GM10248 (cell line): Measurements from ENCODE around the gene FOXI3.

Experiments
- CTCF ChIA-PET: fragments of 300-600 bp; sonication (Branson Sonifier 250); formaldehyde crosslinking; extraction: SDS; loops from one replicate; lab custom pipeline; 2021; ENCODE audit warnings: antibody characterized with exemption; lab: Yijun Ruan, JAX
- POLR2A ChIA-PET: fragments of 350-650 bp; sonication (Branson Sonifier 250); formaldehyde crosslinking; extraction: SDS; loops from one replicate; lab custom pipeline; 2020; ENCODE audit warnings: antibody characterized with exemption; lab: Yijun Ruan, JAX
- DNase-seq: peaks from one replicate; pipeline ENCODE4 v3.0.0; 2012; ENCODE audit errors: extremely low spot score
- TF ChIP-seq, protein P1 (sequence below): IDR thresholded peaks from 2 replicates; pipeline ENCODE4 v1.5.1; 2012; ENCODE audit warnings: mild to moderate bottlenecking, low read depth; ENCODE audit errors: extremely low read depth, missing control alignments, control extremely low read depth

Gene FOXI3

GRCh38 chr2:88483200-88483599 lies 30.7 kb upstream of the FOXI3 start:
- CTCF ChIA-PET, result interaction anchor here (1.2 kb wide), 2 partner anchors 10 to 423 kb away, joined by 3 read pairs; no protein-coding TSS in a partner anchor
- TF ChIP-seq, protein P1, sequence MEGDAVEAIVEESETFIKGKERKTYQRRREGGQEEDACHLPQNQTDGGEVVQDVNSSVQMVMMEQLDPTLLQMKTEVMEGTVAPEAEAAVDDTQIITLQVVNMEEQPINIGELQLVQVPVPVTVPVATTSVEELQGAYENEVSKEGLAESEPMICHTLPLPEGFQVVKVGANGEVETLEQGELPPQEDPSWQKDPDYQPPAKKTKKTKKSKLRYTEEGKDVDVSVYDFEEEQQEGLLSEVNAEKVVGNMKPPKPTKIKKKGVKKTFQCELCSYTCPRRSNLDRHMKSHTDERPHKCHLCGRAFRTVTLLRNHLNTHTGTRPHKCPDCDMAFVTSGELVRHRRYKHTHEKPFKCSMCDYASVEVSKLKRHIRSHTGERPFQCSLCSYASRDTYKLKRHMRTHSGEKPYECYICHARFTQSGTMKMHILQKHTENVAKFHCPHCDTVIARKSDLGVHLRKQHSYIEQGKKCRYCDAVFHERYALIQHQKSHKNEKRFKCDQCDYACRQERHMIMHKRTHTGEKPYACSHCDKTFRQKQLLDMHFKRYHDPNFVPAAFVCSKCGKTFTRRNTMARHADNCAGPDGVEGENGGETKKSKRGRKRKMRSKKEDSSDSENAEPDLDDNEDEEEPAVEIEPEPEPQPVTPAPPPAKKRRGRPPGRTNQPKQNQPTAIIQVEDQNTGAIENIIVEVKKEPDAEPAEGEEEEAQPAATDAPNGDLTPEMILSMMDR, result no peak
- POLR2A ChIA-PET, result no interaction called here
- no peak for DNase-seq

DNA sequence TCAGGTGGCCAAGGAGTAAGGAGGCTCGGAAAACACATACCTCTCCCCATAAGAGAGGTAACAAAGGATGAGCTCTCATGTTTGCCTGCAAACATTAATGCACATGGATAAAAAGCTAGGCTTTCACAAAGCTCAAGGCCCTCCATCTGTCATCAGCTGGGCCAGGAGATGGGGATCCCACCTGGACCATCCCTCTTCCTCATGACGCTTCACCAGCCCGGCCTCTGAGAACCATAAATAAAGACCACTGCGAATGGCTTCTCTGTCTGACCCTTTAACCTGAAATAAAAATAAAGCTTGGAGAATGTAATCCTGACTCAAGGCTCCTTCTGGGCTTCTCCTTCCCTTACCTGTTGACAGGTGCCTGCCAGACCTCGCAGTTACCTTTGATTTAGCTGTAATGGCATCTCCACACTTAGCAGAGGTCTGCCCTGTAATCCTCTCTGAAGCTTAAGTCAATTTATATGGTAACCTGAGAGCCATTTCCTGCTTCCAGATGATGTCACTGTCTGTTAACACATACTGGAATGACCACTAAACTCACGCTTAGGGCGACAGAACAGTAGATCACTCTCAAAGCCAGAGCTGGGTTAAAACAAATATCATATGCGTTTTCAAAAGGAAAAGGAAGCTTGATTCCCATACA lies 29.3 kb upstream of the FOXI3 start:
- no peak for DNase-seq
- CTCF ChIA-PET, result interaction anchor here (0.8 to 1.2 kb wide), 3 partner anchors 8 to 54 kb away, joined by 3 read pairs; no protein-coding TSS in a partner anchor
- TF ChIP-seq, protein P1, result no peak
- POLR2A ChIA-PET, result no interaction called here

- CTCF ChIA-PET, result interaction anchor here (1.3 kb wide), 1 partner anchor 10 kb away, joined by 3 read pairs; no protein-coding TSS in a partner anchor
- POLR2A ChIA-PET, result no interaction called here
- no peak for DNase-seq
- TF ChIP-seq, protein P1, result no peak
Measured at GRCh38 chr2:88472811-88473210, 20.3 kb upstream of the FOXI3 start.

DNA sequence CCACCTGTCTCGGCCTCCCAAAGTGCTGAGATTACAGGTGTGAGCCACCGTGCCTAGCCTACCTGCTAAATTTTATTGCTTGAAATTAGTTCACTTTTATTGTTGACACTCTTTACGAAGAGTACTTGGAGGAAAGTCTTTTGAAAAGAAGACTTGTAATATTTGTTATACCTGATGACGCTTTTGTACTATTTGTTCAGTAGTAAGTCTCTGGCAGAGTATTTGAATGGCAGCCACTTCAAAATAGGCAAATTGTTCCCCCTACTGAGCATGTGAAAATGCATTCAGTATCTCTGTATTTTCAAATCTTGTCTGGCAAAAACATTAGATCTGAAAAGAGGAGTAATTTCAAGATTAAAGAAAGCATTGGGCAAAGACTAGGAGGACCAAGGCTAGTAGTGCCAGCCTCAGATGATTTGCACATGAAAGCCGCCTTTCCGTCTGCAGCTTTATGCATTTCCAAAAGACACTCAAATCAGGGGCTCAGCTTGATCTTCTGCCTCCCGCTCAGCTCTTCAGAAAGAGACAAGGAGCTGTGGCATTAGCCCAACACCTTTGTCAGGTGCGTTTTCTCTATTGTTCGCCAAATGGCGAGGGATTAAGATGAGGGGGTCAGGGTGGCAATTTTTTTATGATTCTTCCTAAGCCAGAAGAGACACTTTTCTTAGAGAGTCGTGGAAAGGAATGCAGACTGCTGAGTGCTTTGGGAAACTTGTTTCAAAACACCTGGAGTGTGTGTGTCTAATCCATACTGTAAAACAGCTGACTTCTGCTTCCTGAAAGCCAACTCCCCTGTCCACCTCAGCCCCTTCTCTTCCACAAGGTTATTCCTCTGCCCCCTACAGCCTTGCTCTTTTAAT lies 18.8 kb upstream of the FOXI3 start:
- DNase-seq, result no peak
- ChIA-PET CTCF (no interaction called here), POLR2A (no interaction called here)
- TF ChIP-seq, protein P1, result no peak

DNA sequence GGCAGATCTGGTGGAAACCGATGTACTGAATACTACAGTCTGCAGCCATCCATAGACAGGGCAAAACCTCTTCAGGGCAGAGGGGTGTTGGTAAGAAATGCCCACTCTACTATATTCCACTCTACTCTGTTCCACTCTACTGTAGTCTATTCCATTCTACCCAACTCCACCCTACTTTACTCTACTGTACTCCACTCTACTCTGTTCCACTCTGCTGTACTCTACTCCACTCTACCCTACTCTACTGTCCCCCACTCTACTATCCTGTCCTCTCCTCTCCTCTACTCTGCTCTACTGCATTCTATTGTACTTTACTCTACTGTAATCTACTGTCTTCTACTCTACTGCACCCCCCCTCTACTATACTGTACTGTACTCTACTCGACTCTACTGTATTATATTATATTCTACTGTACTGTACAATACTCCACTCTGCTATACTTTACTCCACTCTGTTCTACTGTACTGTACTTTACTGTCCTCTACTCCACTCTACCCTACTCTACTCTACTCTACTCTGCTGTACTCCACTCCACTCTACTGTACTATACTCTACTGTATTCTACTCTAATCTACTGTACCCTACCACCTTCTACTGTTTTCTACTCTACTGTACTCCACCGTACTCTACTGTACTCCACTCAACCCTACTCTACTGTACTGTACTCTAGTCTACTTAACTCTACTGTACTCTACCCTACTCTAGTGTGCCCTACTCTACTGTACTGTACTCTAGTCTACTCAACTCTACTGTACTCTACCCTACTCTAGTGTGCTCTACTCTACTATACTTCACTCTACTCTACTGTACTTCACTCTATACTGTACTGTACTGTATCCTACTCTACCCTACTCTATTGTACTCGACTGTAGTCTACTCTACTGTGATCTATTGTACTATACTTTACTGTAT lies 17.0 kb upstream of the FOXI3 start:
- TF ChIP-seq, protein P1, result no peak
- no peak for DNase-seq
- ChIA-PET POLR2A (no interaction called here), CTCF (no interaction called here)

GRCh38 chr2:88464153-88464552 lies 11.7 kb upstream of the FOXI3 start:
- ChIA-PET POLR2A (no interaction called here), CTCF (no interaction called here)
- TF ChIP-seq, protein P1, result no peak
- DNase-seq, result no peak
